IPS-18a (cell line): ENCODE data around the gene ZNF300.
"Not testable (repeated sequence)": the region's sequence is repeated elsewhere in the genome, so short reads cannot be mapped to it uniquely, and the experiment has no call there.

ENCODE experiments used
- H3K27ac ChIP-seq: one replicate; pipeline ENCODE4 v1.5.1; 2013; ENCODE audit warnings: low read length
- H3K27me3 ChIP-seq: one replicate; pipeline ENCODE4 v1.6.1; 2013; ENCODE audit warnings: mild to moderate bottlenecking, low read length; ENCODE audit not compliant: control insufficient read depth, insufficient read depth
- H3K36me3 ChIP-seq: one replicate; pipeline ENCODE4 v1.6.1; 2013; ENCODE audit warnings: low read depth, low read length; ENCODE audit not compliant: control insufficient read depth
- H3K4me1 ChIP-seq: one replicate; pipeline ENCODE4 v1.6.1; 2013; ENCODE audit warnings: low read depth, low read length; ENCODE audit not compliant: control insufficient read depth
- H3K4me3 ChIP-seq: one replicate; pipeline ENCODE4 v1.5.1; 2013; ENCODE audit warnings: low read length
- H3K9ac ChIP-seq: one replicate; pipeline ENCODE4 v1.6.1; 2013; ENCODE audit warnings: mild to moderate bottlenecking, low read length, moderate library complexity
- H3K9me3 ChIP-seq: one replicate; pipeline ENCODE4 v1.6.1; 2013; ENCODE audit warnings: low read depth, low read length; ENCODE audit not compliant: control insufficient read depth

ZNF300 gene

DNA sequence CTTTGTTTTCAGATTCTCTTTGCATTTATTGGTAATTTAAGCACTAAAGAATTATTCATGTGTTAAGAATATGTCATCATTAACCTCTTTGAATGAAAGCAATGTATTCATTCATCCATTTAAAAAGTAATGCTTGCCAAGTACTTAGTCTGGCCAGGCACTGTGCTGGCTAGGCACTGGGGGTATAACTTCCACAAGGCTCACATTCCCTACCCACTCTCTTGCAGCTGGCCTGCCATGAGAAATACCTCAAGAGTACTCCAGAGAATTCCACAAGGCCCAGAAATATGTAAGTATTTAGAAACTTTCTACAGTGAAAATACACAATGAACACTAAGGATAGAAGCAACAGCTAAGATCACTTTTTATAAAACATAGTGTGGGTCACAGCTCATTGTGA lies 25.4 kb downstream of the ZNF300 start:
- H3K4me3 ChIP-seq = no peak overlapping the region
- no peaks in the 10 kb centered on the region for H3K36me3 ChIP-seq
- H3K9me3 ChIP-seq = peaks cover 41% of the 10 kb centered on the region
- H3K9ac ChIP-seq = no peak overlapping the region
- no peaks in the 10 kb centered on the region for H3K27me3 ChIP-seq
- no peak overlapping the region for H3K27ac ChIP-seq
- no peaks in the 10 kb centered on the region for H3K4me1 ChIP-seq

- no peaks in the 10 kb centered on the region for H3K27me3 ChIP-seq
- peaks cover 36% of the 10 kb centered on the region for H3K9me3 ChIP-seq
- no peak overlapping the region for H3K4me3 ChIP-seq
- H3K9ac ChIP-seq = no peak overlapping the region
- no peaks in the 10 kb centered on the region for H3K4me1 ChIP-seq
- no peak overlapping the region for H3K27ac ChIP-seq
- no peaks in the 10 kb centered on the region for H3K36me3 ChIP-seq
Observed at GRCh38 chr5:150862070-150862469, 42.7 kb downstream of the ZNF300 start.

GRCh38 chr5:150860246-150860821 lies 44.4 kb downstream of the ZNF300 start:
- H3K9me3 ChIP-seq = peaks cover 32% of the 10 kb centered on the region
- no peak overlapping the region for H3K27ac ChIP-seq
- H3K36me3 ChIP-seq = no peaks in the 10 kb centered on the region
- H3K4me1 ChIP-seq = no peaks in the 10 kb centered on the region
- no peak overlapping the region for H3K9ac ChIP-seq
- H3K4me3 ChIP-seq = no peak overlapping the region
- no peaks in the 10 kb centered on the region for H3K27me3 ChIP-seq

- peaks cover 11% of the 10 kb centered on the region for H3K9me3 ChIP-seq
- not testable (repeated sequence) for H3K36me3 ChIP-seq, H3K4me3 ChIP-seq, H3K9ac ChIP-seq, H3K27ac ChIP-seq, H3K4me1 ChIP-seq, H3K27me3 ChIP-seq
Observed at GRCh38 chr5:150856700-150857099, 48.1 kb downstream of the ZNF300 start.

DNA sequence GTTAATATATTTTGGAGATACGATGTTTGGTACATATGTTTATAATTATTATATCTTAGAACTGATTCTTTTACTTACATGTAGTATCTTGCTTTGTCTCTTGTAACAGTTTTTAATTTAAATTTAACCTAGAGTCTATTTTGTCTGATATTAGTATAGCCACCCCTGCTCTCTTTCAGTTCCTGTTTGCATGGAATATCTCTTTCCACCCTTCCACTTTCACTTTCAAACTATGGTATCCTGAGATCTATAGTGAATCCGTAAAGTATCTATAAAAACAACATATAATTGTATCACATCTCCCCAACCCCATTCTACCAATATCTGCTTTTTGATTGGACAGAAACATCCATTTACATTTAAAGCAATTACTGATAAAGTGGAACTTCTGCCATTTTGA lies 51.2 kb downstream of the ZNF300 start:
- no peak overlapping the region for H3K9ac ChIP-seq
- no peaks in the 10 kb centered on the region for H3K4me1 ChIP-seq

GRCh38 chr5:150851039-150851438 lies 53.7 kb downstream of the ZNF300 start:
- no peak overlapping the region for H3K4me3 ChIP-seq
- no peak overlapping the region for H3K27ac ChIP-seq
- no peaks in the 10 kb centered on the region for H3K4me1 ChIP-seq
- H3K9ac ChIP-seq = no peak overlapping the region
- H3K9me3 ChIP-seq = no peaks in the 10 kb centered on the region
- peaks cover 8% of the 10 kb centered on the region for H3K27me3 ChIP-seq
- no peaks in the 10 kb centered on the region for H3K36me3 ChIP-seq

More for the DNA sequence above, 51.2 kb downstream of the ZNF300 start:
- Histone ChIP-seq H3K9me3 (no peaks in the 10 kb centered on the region), H3K36me3 (no peaks in the 10 kb centered on the region), H3K4me3 (no peak overlapping the region), H3K27me3 (no peaks in the 10 kb centered on the region), H3K27ac (no peak overlapping the region)

DNA sequence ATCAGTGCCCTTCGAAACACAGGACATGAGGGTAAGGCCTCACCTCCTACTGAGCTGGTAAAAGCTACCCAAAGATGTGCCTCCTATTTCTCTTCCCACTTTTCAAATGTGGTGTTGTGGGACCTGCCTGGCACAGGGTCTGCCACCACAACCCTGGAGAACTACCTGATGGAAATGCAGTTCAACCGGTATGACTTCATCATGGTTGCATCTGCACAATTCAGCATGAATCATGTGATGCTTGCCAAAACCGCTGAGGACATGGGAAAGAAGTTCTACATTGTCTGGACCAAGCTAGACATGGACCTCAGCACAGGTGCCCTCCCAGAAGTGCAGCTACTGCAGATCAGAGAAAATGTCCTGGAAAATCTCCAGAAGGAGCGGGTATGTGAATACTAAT lies 56.5 kb downstream of the ZNF300 start:
- Histone ChIP-seq H3K27me3 (peaks cover 8% of the 10 kb centered on the region), H3K4me1 (no peaks in the 10 kb centered on the region), H3K27ac (no peak overlapping the region), H3K9ac (no peak overlapping the region), H3K36me3 (no peaks in the 10 kb centered on the region), H3K4me3 (no peak overlapping the region), H3K9me3 (no peaks in the 10 kb centered on the region)

DNA sequence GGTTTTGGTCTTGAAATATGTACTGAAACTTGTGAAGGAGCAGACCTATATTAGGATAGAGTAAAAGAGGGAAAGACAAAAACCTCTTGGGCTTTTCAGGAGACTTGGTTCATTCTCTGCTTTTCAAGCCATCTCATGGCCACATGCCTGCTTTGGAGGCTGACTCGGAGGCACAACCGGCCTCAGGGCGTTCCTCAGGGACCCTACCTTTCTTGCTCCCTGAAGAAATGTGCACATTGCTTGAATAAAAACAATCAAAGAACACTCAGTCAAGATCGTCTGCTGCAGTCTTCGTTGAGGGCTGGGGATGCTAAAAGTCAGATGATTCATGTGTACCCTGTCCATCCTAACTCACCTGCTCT lies 57.5 kb downstream of the ZNF300 start:
- H3K9me3 ChIP-seq = no peaks in the 10 kb centered on the region

GRCh38 chr5:150846654-150847333 lies 58.0 kb downstream of the ZNF300 start:
- Histone ChIP-seq H3K27me3 (peaks cover 8% of the 10 kb centered on the region), H3K36me3 (no peaks in the 10 kb centered on the region), H3K27ac (no peak overlapping the region), H3K9ac (no peak overlapping the region), H3K9me3 (no peaks in the 10 kb centered on the region), H3K4me1 (no peaks in the 10 kb centered on the region), H3K4me3 (no peak overlapping the region)

More for the DNA sequence above, 57.5 kb downstream of the ZNF300 start:
- no peaks in the 10 kb centered on the region for H3K36me3 ChIP-seq
- H3K9ac ChIP-seq = no peak overlapping the region
- H3K4me3 ChIP-seq = no peak overlapping the region
- no peak overlapping the region for H3K27ac ChIP-seq
- H3K27me3 ChIP-seq = peaks cover 8% of the 10 kb centered on the region
- H3K4me1 ChIP-seq = no peaks in the 10 kb centered on the region

- not testable (repeated sequence) for H3K9ac ChIP-seq, H3K36me3 ChIP-seq, H3K27ac ChIP-seq, H3K9me3 ChIP-seq, H3K4me1 ChIP-seq, H3K4me3 ChIP-seq, H3K27me3 ChIP-seq
Observed at GRCh38 chr5:150846308-150846653, 58.5 kb downstream of the ZNF300 start, which contains the start of gene IRGM. Gene IRGM (plus strand): TSS chr5:150846521. CDS start chr5:150848124, 1,603 bp downstream.

- H3K27me3 ChIP-seq = not testable (repeated sequence)
Observed at GRCh38 chr5:150845185-150845859, 59.5 kb downstream of the ZNF300 start.

More at GRCh38 chr5:150845185-150845859, 59.5 kb downstream of the ZNF300 start:
- not testable (repeated sequence) for H3K4me1 ChIP-seq, H3K27ac ChIP-seq, H3K9me3 ChIP-seq, H3K4me3 ChIP-seq, H3K9ac ChIP-seq, H3K36me3 ChIP-seq
